GM23248 (cell line): ENCODE data around the gene ZNF75A.

Experiments used
- EZH2 ChIP-seq: fragments of 200-600 bp; sonication (generic); IDR thresholded peaks from 2 replicates; pipeline ENCODE4 v1.6.1; 2018; ENCODE audit warnings: antibody characterized with exemption, mild to moderate bottlenecking; ENCODE audit not compliant: insufficient read depth, poor library complexity, severe bottlenecking
- EZH2phosphoT487 ChIP-seq: fragments of 200-600 bp; sonication (generic); IDR thresholded peaks from 2 replicates; pipeline ENCODE4 v1.6.1; 2018; ENCODE audit warnings: antibody characterized with exemption, moderate library complexity, mild to moderate bottlenecking, low read depth; ENCODE audit not compliant: insufficient read depth

DNA sequence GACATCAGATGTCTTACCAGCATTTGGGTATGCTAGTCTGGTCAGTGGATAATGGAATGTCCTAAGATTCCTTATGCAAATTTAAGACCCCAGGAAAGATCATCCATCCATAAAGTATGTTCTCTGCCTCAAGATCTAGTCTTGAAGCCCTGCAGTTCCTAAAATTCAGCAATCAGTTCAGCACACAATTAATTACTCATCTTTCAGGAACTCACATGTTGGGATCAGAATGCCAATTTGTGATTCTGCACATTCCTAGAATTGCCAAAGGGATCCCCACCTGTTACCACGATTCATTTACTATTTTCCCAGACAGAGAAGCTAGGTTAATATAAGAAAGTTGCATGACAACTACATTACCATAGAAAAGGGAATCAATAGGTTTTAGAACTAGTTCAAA is 53.6 kb downstream of the ZNF75A start:
- TF ChIP-seq EZH2: no peak
- no peak for TF ChIP-seq EZH2phosphoT487
